ENCODE measurements around the gene HTRA3.

The HTRA3 gene

GRCh38 chr4:8280158-8280875 is 10.8 kb downstream of the HTRA3 start:
- DNase-seq (ENCODE audit: low read depth in 2 of 2), result no peak

- DNase-seq (ENCODE audit: low read depth in 2 of 2), result no peak
Observed at GRCh38 chr4:8280876-8281440, 11.4 kb downstream of the HTRA3 start.

- no peak for DNase-seq (ENCODE audit: low read depth in 2 of 2)
Observed at GRCh38 chr4:8281519-8282133, 12.1 kb downstream of the HTRA3 start.

GRCh38 chr4:8282134-8282641 is 12.6 kb downstream of the HTRA3 start:
- no peak for DNase-seq (ENCODE audit: low read depth in 2 of 2)

- no peak for DNase-seq (ENCODE audit: low read depth in 2 of 2)
Observed at GRCh38 chr4:8282742-8283141, 13.2 kb downstream of the HTRA3 start.

GRCh38 chr4:8283161-8283560 is 13.6 kb downstream of the HTRA3 start:
- no peak for DNase-seq (ENCODE audit: low read depth in 2 of 2)

- DNase-seq (ENCODE audit: low read depth in 2 of 2), result no peak
Observed at GRCh38 chr4:8283631-8284121, 14.1 kb downstream of the HTRA3 start.

- no peak for DNase-seq (ENCODE audit: low read depth in 2 of 2)
Observed at GRCh38 chr4:8284391-8284790, 14.8 kb downstream of the HTRA3 start.

- no peak for DNase-seq (ENCODE audit: low read depth in 2 of 2)
Observed at GRCh38 chr4:8285143-8285975, 15.8 kb downstream of the HTRA3 start.

GRCh38 chr4:8285976-8286718 is 16.6 kb downstream of the HTRA3 start:
- no peak for DNase-seq (ENCODE audit: low read depth in 2 of 2)

- DNase-seq (ENCODE audit: low read depth in 2 of 2), result no peak
Observed at GRCh38 chr4:8286719-8287342, 17.3 kb downstream of the HTRA3 start.

GRCh38 chr4:8287343-8288280 is 18.1 kb downstream of the HTRA3 start:
- DNase-seq (ENCODE audit: low read depth in 2 of 2), result no peak

- DNase-seq (ENCODE audit: low read depth in 2 of 2), result no peak
Observed at GRCh38 chr4:8289151-8289750, 19.7 kb downstream of the HTRA3 start.

GRCh38 chr4:8289956-8290700 is 20.6 kb downstream of the HTRA3 start:
- no peak for DNase-seq (ENCODE audit: low read depth in 2 of 2)

- no peak for DNase-seq (ENCODE audit: low read depth in 2 of 2)
Observed at GRCh38 chr4:8290701-8290970, 21.1 kb downstream of the HTRA3 start.

- no peak for DNase-seq (ENCODE audit: low read depth in 2 of 2)
Observed at GRCh38 chr4:8291036-8291682, 21.6 kb downstream of the HTRA3 start.

GRCh38 chr4:8291701-8292477 is 22.3 kb downstream of the HTRA3 start:
- DNase-seq (ENCODE audit: low read depth in 2 of 2), result no peak

Measured in stimulated activated CD8-positive, alpha-beta memory T cell treated with anti-CD3 and anti-CD28 coated beads, Interleukin-15, amount 100 ng/mL, for 48 hours (primary cell).